Stimulated activated naive CD4-positive, alpha-beta T cell treated with Interleukin-2 at 50 U/mL for 16 hours (primary cell): ENCODE results near the gene EFCAB13.

Experiments
- DNase-seq: peaks from one replicate; lab custom pipeline; 2025; lab: John Stamatoyannopoulos, UW

Gene EFCAB13

DNA sequence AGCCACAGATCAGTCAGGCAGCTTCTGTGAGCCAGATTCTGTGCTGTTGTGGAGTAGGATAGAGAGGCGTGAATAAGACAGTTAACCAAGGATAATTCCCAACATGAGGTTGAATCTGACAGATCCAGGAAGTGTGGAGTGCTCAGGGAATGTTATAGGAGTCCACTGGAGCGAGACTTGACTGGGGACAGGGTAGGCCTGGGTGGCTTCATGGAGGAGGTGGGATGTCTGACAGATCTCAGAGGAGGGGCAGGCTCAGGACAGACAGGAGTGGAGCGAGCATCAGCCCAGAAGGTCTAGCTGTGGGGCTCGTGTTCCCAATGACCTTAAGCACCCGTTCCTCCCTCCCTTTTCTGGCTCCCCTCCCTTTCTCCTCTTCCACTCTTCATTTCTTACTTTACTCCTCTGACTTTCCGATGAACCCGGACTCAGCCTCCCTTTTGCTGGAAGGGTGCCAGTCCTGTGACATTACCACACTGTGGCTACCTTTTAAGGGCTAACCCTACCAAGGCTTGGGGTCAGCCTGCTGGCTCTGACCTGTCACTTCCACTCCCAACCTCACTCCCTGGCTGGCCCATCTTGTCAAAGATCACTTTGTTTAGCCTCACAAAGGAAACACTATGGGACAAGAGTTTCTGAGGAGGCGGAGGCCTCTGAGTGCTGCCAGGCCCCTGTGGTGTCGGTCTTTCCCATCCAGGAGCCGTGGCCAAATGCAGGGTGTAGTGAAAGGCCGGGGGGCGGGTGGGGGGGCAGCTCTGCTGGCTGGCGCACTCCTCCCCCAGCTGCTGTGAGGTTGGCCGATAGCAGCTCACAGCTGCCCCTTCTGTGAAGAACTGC is 28.5 kb upstream of the EFCAB13 start:
- no peak for DNase-seq

DNA sequence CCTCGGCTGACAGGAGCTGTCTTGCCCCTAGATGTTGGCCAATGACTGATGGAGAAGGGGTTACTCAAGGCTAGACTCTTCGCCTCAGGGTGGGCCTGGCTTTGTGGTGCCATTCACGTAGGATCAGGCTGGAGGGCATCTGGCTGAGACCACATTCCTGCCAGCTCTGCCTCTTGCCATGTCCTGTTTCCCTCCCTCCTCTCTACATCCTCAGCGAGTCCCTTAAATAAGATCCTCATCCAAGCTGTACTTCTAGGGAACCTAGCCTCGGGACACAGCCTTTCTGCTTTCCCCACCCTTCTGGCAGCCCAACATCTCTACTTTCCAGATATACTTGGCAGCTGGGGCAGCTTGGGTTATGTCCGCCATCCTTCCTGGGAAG is 27.9 kb upstream of the EFCAB13 start:
- no peak for DNase-seq

DNA sequence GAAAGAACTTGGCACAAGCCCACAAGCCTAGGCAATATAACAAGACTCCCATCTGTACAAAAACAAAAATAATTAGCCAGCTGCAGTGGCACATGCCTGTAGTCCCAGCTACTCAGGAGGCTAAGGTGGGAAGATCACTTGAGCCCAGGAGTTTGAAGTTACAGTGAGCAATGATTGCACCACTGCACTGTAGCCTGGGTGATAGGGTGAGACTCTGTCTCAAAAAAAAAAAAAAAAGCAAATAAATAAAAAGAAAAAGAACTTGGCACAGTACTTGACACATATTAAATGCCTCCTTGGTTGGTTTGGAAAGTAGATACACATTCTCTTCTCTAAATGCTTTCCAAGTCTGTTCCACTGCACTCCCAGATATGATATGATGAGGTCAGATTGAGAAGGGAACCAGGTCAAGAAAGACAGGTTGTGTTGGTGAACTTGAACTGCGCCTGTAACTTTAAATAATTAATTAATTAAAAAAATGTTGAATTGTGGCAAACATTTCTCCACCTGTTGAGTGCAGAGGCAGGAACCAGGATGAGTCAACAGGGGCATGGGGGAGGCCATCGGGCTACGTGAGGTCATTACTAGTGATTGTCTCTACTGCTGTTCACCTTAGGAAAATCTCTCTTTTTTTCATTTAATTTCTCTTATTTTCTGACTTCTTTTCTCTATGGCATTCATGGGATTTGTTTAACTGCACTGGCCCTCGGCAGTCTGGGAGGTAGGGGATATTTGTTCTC is 25.9 kb upstream of the EFCAB13 start:
- no peak for DNase-seq

DNA sequence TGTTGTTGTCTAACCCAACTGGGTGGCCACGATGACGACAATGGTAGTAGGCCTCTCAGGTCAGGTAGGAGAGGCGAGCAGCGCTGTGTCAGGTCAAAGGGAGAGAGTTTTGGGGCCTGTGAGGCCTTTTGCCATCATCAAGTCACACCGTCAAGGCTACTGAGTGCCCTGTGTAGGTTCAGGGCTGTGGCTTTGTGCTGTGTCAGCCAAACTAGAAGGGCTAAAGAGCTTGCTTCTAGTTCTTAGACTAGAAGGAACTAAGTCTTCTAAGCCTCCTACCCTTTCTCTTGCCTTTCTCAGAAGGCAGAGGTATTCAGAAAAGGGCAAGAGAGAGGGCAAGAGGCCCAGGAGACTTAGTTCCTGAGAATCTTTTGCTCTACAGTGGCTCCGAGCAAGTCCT is 25.0 kb upstream of the EFCAB13 start:
- no peak for DNase-seq

DNA sequence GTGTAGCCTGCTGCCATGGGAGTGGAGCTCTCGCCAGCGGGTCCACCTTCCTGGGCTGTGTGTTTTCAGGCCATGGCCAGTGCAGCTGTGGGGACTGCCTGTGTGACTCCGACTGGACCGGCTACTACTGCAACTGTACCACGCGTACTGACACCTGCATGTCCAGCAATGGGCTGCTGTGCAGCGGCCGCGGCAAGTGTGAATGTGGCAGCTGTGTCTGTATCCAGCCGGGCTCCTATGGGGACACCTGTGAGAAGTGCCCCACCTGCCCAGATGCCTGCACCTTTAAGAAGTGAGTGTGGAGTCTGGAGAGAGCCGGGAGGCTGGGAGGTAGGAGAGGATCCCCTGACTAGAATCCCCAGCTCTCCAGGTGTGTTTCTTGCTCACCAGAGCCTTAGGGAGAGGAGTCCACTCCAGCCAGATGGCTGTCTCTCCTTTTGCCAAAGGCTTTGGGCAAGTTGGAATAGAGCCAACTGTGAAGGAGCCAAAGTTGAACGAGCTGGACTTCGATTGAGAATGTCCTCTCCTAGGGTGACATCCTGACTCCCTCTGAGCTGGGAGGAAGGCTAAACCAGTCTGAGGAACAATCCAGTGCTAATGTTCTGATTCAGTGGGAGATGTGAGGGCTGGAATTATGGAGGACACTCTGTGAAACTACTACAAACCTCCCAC is 24.4 kb upstream of the EFCAB13 start:
- no peak for DNase-seq

DNA sequence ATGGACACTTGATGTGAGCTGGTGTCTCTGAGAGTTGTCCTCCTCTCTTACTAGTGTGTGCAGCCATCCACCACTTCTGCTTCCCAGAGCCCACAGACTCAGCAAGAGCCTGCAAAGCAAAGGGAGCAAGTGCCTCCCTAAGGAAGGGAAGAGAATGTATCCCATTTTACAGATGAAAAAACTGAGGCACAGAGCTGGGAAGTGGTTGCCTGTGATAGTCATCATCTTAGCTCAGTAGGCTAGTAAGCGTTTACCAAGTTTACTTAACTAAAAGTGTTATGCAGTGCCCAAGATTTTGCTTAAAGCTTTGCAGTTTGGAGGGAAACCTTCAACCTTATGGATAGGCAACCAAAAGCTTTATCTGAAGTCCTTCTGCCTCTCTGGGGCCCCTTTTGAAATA is 23.0 kb upstream of the EFCAB13 start:
- DNase-seq, result no peak

DNA sequence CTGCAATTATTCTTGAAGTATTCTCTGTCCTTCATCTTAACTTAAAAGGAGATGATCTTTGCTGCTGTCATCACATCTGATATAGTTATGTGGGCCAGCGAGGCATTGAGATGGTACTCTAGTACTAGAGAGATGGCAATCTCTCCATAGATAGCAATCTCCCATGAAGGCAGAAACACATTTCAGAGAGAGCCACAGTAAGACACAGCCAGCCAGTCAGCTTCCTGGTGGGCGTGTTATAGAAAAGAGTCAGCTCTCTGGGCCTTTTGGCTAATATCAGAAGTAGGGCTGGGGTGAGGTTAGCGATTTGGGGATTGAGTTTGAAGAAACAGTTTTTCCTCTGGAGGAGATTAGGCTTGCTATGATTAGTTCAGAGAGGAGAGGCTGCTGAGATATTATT is 22.6 kb upstream of the EFCAB13 start:
- DNase-seq, result no peak

DNA sequence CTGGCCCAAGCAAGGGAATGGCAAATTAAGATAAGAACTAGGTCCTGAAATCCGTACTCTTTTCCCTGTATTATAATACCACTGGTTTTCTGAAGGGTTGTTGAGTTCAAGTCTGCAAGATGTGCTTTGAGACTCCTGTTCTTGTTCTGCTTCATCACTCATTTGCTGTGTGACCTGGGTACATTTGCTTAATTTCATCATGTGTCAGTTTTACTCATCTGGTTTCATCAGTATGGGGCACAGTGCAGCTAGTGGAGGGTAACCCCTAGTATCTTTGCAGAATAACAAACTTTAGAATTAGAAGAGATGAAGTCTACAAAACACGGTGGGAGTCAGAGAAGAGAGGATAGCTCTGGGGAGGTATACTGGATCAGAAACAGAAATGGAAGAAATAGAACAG is 21.9 kb upstream of the EFCAB13 start:
- DNase-seq, result no peak

DNA sequence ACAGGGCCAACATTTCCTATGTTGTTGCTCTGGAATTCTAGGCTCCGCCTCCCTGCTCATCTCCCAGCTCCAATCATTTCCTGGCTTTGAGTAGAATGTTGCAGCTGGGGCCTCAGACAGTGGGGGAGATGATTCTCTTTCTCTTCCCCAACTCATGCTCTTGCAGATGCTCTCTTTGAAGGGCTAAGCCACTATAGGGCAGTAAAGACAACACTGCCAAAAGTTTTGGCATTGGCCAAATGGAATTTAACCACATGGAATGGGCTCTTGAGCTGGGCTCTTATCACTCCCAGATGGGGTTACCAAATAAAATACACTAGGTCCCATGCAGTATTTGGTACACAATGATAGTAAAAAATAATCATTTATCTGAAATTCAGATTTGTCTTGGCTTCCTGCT is 19.6 kb upstream of the EFCAB13 start:
- no peak for DNase-seq

DNA sequence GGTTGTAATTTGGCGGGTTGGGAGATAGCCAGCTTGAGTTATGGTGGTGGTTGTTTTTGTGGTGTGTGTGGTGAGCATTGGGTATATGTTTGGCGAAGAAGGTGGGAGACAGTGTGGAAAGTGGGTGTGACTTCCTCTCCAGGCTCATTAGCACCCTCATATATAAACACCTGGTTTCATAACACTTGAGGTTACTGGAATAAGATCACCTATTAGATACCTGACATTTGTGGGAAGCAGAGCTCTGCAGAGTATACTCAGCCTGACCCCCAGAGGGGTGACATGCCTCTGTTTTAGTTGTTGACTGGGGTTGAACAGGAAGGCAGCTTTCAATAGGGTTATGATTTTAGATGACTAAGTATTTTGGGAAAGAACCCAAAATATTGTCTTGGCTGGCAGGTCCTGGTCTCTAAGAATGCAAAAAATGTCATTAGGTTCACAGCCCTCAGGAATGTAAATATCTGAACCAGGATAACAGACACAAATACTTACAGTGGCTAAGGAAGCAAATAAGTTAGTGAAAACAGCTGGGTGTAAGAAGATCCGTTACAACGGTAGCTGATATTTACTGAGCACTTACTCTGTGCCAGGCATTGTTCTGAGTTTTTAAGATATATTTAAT is 18.3 kb upstream of the EFCAB13 start:
- no peak for DNase-seq

DNA sequence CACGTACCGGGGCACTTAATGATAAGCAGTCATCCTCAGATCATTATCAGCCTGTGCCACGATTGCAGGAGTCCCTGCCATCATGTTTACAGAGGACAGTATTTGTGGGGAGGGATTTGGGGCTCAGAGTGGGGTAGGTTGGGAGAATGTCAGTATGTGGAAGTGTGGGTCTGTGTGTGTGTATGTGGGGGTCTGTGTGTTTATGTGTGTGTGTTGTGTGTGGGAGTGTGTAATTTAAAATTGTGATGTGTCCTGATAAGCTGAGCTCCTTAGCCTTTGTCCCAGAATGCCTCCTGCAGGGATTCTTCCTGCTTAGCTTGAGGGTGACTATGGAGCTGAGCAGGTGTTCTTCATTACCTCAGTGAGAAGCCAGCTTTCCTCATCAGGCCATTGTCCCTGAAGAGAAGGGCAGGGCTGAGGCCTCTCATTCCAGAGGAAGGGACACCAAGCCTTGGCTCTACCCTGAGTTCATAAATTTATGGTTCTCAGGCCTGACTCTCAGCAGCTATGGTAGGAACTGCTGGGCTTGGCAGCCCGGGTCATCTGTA is 13.5 kb upstream of the EFCAB13 start:
- DNase-seq, result no peak

DNA sequence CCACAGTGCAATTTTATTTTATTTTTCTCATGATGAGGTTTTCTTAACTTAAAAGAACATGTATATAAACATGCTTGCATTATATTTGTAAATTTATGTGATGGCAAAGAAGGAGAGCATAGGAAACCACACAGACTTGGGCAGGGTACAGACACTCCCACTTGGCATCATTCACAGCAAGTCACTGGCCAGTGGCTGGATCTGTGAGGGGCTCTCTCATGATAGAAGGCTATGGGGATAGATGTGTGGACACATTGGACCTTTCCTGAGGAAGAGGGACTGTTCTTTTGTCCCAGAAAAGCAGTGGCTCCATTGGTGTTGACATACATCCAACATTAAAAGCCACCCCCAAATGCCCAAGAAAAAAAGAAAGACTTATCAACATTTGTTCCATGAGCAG is 12.3 kb upstream of the EFCAB13 start:
- no peak for DNase-seq

DNA sequence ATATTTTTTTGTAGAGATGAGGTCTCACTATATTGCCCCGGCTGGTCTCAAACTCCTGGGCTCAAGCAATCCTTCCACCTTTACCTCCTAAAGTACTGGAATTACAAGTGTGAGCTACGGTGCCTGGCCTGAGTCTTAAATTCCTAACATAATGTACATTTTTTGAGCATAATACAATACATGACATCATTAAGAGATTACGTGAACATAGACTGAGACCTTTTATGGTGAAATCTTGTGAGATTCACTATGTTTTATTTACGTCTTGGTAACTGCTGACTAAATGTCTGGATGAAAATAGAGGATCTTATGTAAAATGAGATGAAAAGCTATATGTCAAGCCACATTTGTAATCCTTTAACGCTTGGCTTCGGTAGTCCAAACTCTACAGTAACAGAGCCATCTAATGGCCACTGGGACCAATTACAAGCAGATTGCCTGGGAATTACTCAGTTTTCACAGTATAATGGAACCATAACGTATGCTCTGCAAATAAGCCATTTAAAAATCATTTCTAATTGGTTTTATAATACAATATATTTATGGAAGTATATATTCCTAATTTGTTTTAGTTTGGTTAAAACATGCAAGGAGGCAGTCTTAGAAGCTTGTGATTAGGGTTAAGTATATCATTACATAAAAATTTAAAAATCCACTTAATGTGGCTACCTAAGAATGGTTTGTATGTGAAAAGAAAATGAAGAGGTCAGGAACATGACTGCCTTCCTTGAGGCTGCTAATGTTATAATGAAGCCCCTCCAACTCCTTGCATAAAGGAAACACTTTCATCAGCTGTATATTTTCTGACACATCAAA is 8.1 kb upstream of the EFCAB13 start:
- no peak for DNase-seq

DNA sequence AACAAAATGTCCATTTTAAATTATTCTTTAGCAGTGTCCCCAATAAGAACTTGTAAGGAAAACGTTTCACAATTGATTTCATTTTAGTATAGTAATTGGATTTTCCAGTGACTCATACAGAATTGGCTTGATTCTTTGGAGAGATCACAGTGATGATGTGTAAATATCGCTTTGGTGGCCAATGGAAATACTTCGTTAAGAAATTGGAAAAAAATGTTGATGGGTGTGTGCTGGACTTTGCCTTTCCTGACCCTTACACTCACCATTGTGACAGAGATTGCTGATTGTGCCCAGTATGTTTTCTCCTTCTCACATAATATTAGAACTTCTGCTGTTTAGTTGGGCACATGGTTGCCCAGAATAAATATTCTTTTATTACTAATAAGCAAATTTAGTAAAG is 7.4 kb upstream of the EFCAB13 start:
- no peak for DNase-seq

DNA sequence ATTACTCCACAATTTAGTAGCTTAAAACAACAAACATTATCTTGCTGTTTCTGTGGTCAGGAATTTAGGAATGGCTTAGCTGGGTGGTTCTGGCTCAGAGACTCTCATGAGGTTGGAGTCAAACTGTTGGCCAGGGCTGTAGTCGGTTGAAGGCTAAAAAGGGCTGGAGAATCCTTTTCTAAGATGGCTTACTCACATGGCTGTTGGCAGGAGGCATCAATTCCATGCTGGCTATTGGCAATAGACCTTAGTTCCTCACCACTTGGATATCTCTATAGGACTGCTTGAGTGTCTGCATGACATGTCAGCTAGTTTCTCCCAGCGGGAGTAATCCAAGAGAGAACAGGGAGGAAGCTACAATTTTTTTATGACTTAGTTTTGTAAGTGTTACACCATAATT is 6.6 kb upstream of the EFCAB13 start:
- DNase-seq, result no peak

DNA sequence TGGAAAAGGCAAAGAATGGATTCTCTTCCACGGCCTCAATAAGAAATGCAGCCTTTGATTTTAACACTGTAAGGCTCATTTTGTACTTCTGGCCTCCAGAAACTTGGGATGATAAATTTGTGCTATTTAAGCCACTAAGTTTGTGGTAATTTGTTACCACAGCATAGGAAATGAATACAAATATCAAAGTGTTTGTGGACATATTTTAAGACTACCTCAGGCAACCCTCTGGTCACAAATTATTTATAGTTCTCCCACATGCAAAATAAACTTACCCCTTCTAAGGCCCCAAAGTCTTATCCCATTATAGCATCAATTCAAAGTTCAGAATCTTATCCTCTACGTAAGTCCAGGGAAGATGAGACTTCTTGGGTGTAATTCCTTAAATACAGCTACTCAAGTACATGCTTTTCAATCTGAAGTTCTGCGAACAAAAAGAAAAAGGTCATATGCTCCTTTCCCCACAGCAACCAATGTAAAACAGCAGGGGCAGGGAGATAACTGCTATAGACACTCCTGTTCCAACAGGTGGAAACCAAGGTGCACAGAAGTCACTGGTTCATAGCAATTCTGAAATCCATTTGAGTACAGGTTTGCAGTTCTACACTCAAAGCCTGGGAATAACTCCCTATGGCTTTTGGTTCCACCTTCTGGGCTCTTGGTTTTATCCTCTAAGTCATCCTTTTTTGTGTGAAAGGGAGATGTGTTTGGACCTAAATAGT is 5.4 kb upstream of the EFCAB13 start:
- no peak for DNase-seq

DNA sequence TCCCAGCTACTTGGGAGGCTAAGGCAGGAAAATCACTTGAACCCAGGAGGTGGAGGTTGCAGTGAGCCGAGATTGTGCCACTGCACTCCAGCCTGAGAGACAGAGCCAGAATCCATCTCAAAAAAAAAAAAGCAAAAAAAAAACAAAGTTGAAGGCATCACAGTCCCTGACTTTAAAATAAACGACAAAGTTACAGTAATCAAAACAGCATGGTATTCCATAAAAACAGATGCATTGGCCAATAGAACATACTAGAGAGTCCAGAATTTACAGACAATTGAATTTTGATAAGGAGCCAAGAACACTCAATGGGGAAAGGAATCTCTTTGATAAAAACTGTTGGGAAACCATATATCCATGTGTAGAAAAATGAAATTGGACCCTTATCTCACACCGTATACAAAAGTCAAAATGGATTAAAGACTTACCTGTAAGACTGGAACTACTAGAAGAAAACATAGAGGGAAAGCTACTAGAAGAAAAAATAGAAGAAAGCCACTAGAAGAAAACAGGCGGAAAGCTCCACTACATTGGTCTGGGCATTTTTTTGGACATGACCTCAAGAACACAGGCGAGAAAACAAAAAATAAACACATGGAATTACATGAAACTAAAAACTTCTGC is 2.8 kb upstream of the EFCAB13 start:
- DNase-seq, result no peak

DNA sequence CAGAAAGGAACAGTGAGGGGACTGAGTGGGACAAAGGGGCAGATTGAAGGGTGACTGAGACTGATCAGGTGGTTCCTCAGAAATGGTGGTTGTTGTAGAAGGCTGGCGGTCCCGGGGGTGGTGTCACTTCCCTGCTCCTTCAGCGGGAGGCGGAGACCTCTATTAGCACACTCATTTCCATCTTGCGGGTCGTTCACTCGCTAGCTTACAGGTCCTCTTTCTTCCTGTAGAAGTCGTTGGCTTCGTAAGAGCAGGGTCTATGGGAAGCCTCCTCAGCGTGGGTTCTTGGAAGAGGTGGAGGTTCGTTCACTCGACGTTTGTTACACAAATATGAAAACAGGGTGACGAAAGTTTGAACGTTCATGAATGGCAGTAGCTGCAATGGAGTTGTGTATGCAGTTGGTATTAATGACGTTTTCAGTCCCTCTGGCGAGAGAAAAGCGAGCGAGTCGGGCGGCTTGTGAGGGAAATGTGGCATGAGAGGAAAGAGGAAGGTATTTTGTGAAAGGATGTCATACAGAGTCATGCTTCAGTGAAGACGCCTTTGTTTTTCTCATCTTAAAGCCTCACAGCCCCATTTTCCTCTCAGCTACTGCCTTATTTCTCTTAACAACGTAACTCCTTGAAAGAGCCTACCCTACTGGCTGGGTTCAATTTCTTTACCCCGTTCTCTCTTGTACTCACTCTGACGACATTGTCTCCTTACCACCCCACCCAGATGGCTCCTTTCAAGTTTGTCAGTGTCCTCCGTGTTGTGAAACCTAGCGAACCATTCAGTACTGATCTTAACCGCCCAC is 667 bp downstream of the EFCAB13 start:
- peak; percentile 56 for DNase-seq

DNA sequence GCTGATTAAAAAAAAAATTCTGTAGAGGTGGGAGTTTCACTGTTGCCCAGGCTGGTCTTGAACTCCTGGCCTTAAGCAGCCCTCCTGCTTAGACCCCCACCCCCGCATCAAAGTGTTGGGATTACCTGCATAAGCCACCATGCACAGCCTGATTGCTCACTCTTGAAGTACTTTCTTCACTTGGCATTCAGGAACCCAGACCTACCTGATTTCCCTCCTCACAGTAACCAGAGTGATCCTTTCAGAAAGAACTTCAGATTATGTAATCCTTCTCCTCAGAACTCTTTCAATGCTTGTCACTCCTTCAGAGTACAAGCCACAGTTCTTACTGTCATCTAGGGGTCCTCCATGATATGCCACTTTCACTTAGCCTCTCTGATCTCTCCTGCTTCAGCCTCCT is 1.4 kb downstream of the EFCAB13 start:
- DNase-seq, result no peak

DNA sequence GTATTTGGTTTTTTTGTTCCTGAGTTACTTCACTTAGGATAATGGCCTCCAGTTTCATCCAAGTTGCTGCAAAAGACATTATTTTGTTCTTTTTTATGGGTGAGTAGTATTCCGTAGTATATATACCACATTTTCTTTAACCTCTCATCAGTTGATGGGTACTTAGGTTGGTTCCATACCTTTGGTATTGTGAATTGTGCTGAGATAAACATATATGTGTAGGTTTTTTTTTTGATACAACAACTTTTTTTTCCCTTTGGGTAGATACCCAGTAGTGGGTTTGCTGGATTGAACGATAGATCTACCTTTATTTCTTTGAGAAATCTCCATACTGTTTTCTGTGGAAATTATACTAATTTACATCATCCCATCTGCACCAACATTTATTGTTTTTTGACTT is 6.8 kb downstream of the EFCAB13 start:
- no peak for DNase-seq
